Uterus (tissue), 4 donors: ENCODE results near the gene ACTBL2. TPM values are rescaled to one million over a fixed set of nuclear protein-coding genes. Genes with fewer than 3 reads are reported as not detected.

Experiments used
- DNase-seq, 2 donors: peaks; one replicate each; pipeline ENCODE4 v3.0.0-alpha.2; 2019 to 2020
- H3K27ac ChIP-seq, 2 donors: fragments of 200-600 bp; sonication (generic); 1 replicate in 1 of 2; 2 replicates in 1 of 2; pipeline ENCODE4 v1.5.1; 2016 to 2018
- H3K27me3 ChIP-seq, 2 donors: fragments of 200-600 bp; sonication (generic); one replicate each; pipeline ENCODE4 v1.5.1; 2018 to 2019; ENCODE audit warnings: control low read depth in 1 of 2
- H3K36me3 ChIP-seq, 2 donors: fragments of 200-600 bp; sonication (generic); one replicate each; pipeline ENCODE4 v1.5.1; 2019; ENCODE audit warnings: control low read depth in 1 of 2
- H3K4me1 ChIP-seq, 2 donors: fragments of 200-600 bp; sonication (generic); one replicate each; pipeline ENCODE4 v1.5.1; 2018 to 2019; ENCODE audit warnings: control low read depth in 1 of 2
- H3K4me3 ChIP-seq, 2 donors: fragments of 200-600 bp; sonication (generic); 1 replicate in 1 of 2; 2 replicates in 1 of 2; pipeline ENCODE4 v1.5.1; 2018 to 2019; ENCODE audit warnings: mild to moderate bottlenecking in 1 of 2
- H3K9me3 ChIP-seq, 2 donors: fragments of 200-600 bp; sonication (generic); one replicate each; pipeline ENCODE4 v1.5.1; 2019; ENCODE audit warnings: control low read depth in 1 of 2
- POLR2A ChIP-seq, 2 donors: fragments of 450-650 bp; IDR thresholded peaks; one replicate each; pipeline ENCODE4 v1.6.1; 2016; ENCODE audit warnings: antibody characterized with exemption in 2 of 2, mild to moderate bottlenecking in 1 of 2, moderate library complexity in 1 of 2
- intact Hi-C: fragments of 100-400 bp; cut with DNase I; formaldehyde crosslinking; loops from one replicate; pipeline ENCODE4 v1.15.1; 2023; ENCODE audit warnings: low total_unique reads
- total RNA-seq, 4 donors: library from RNA; depleted of rRNA in 3 of 4; stranded (reverse); fragments of >200 nt in 3 of 4; gene quantifications; one replicate each; pipeline versions ENCODE4 v1.1.0 to v1.2.4, GENCODE V29; 2014 to 2023
- TF ChIP-seq, protein P1 (sequence below), 4 experiments: fragments of 200-600 bp in 2 of 4; fragments of 450-650 bp in 2 of 4; sonication (generic) in 2 of 4; IDR thresholded peaks; one replicate each; pipeline ENCODE4 v1.5.1; 2016 to 2019; ENCODE audit warnings: antibody characterized with exemption in 4 of 4, mild to moderate bottlenecking in 2 of 4, moderate library complexity in 1 of 4
- donor health status: DM: yes; HTN: yes; CAD: no.

Gene ACTBL2
- total RNA-seq, 4 donors from 2014 or later = not detected

- no peak overlapping the region for H3K27ac ChIP-seq
- H3K4me3 ChIP-seq = no peak overlapping the region
- no peaks in the 10 kb centered on the region for H3K9me3 ChIP-seq
- DNase-seq = no peak
- intact Hi-C loops = no loop called here
- no peak for TF ChIP-seq POLR2A (IDR thresholded peaks at IDR 0.05)
- TF ChIP-seq, protein P1, sequence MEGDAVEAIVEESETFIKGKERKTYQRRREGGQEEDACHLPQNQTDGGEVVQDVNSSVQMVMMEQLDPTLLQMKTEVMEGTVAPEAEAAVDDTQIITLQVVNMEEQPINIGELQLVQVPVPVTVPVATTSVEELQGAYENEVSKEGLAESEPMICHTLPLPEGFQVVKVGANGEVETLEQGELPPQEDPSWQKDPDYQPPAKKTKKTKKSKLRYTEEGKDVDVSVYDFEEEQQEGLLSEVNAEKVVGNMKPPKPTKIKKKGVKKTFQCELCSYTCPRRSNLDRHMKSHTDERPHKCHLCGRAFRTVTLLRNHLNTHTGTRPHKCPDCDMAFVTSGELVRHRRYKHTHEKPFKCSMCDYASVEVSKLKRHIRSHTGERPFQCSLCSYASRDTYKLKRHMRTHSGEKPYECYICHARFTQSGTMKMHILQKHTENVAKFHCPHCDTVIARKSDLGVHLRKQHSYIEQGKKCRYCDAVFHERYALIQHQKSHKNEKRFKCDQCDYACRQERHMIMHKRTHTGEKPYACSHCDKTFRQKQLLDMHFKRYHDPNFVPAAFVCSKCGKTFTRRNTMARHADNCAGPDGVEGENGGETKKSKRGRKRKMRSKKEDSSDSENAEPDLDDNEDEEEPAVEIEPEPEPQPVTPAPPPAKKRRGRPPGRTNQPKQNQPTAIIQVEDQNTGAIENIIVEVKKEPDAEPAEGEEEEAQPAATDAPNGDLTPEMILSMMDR (IDR thresholded peaks at IDR 0.05) = no peak
- H3K27me3 ChIP-seq = no peaks in the 10 kb centered on the region
- H3K4me1 ChIP-seq = no peaks in the 10 kb centered on the region
- no peaks in the 10 kb centered on the region for H3K36me3 ChIP-seq
These were observed 22.9 kb upstream of the ACTBL2 start for GRCh38 chr5:57505272-57506200.

- no peak for TF ChIP-seq POLR2A (IDR thresholded peaks at IDR 0.05)
- TF ChIP-seq, protein P1 (IDR thresholded peaks at IDR 0.05) = no peak
- H3K27ac ChIP-seq = peak overlapping the region in 1 of 2 donors; percentile 63
- H3K4me3 ChIP-seq = no peak overlapping the region
- DNase-seq = no peak
- no peaks in the 10 kb centered on the region for H3K36me3 ChIP-seq
- no peaks in the 10 kb centered on the region for H3K27me3 ChIP-seq
- intact Hi-C loops = no loop called here
- H3K4me1 ChIP-seq = no peaks in the 10 kb centered on the region
- no peaks in the 10 kb centered on the region for H3K9me3 ChIP-seq
These were observed 21.7 kb upstream of the ACTBL2 start for GRCh38 chr5:57504357-57504756.

DNA sequence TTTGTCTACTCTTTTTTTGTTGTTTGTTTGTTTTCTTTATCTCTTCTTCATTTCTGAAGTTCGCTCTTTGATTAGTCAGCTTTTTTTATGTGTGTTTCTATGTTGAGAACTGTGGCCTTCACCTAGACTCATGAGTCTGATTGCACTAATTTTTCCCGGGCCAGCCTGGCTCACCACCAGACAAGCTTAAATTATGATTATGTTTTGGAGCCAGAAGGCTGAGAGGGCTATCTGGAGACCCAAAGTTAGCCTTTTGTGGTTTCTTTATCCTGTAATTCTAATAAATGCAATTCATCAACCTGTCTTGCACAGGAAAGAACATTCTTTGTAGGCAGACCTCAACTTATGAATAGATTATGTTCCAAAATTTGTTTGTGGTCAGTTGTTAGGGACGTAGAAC, 20.8 kb upstream of the ACTBL2 start:
- TF ChIP-seq, protein P1 (IDR thresholded peaks at IDR 0.05) = no peak
- TF ChIP-seq POLR2A (IDR thresholded peaks at IDR 0.05) = no peak

GRCh38 chr5:57501414-57502201, 19.0 kb upstream of the ACTBL2 start:
- no peaks in the 10 kb centered on the region for H3K9me3 ChIP-seq
- no peaks in the 10 kb centered on the region for H3K36me3 ChIP-seq
- H3K4me1 ChIP-seq = no peaks in the 10 kb centered on the region
- intact Hi-C loops = no loop called here
- TF ChIP-seq POLR2A (IDR thresholded peaks at IDR 0.05) = no peak
- TF ChIP-seq, protein P1 (IDR thresholded peaks at IDR 0.05) = no peak
- H3K4me3 ChIP-seq = no peak overlapping the region
- no peak overlapping the region for H3K27ac ChIP-seq
- DNase-seq = no peak
- H3K27me3 ChIP-seq = no peaks in the 10 kb centered on the region

More for the DNA sequence above, 20.8 kb upstream of the ACTBL2 start:
- DNase-seq = peak; percentile 34 to 36
- Histone ChIP-seq H3K27ac (peak overlapping the region in 1 of 2 donors; percentile 63), H3K27me3 (no peaks in the 10 kb centered on the region), H3K4me3 (no peak overlapping the region), H3K36me3 (no peaks in the 10 kb centered on the region), H3K9me3 (no peaks in the 10 kb centered on the region), H3K4me1 (no peaks in the 10 kb centered on the region)
- intact Hi-C loops = no loop called here
